GM21786 (cell line): ENCODE data around the gene MAMDC4.

Experiments used
- ATAC-seq: cut with Tn5 transposase; IDR thresholded peaks from one replicate; pipeline ENCODE4 v1.9.1; 2021; ENCODE audit not compliant: unreplicated experiment

The MAMDC4 gene

GRCh38 chr9:136849038-136849959 lies 2.8 kb upstream of the MAMDC4 start, which contains the start of gene PHPT1:
TSS of gene PHPT1 (plus strand) at chr9:136849409. CDS start at chr9:136849431, 22 bp downstream.
- peak; percentile 80 for ATAC-seq

GRCh38 chr9:136849960-136850865 lies 1.9 kb upstream of the MAMDC4 start:
- no peak for ATAC-seq

DNA sequence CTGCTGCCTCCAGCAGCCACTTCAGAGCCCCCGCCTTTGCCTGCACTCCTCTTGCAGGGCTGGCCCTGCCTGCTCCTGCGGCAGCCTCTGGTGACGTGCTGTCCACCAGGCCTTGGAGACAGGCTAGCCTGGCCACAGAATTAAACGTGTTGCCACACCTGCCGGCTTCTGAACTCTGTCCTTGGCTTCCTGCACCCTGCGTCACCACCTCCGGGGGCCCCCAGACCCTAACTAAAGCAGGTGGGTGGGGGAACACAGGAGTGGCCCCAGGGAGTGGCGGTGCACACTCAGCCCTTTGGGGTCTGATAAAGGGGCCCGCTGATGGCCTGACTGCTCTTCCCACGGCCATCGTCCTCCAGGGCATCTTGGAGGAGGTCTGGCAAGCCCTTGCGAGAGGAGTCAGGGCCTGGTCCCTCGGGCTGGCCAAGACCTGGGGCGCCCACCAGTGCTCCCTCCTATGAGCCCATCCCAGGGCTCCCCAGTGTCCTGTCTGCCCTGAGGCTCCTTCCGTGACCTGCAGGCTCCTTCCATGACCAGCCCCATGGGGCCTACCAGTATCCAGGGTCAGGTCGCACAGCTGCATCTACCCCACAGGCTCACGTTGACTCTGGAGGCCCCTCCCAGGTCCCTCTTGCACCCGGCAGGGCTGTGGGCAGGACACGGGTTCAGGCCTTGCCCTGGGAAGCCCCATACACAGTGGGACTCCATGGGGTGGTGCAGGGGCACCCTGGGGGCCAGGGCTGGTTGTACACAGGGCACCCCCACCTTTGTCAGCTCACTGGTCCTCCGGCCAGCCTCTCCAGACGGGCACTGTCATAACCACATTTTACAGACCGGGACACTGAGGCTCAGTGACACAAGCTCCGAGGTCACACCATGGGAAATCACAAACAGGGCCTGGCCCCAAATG lies 1.0 kb upstream of the MAMDC4 start:
- no peak for ATAC-seq

- ATAC-seq = no peak
These were observed 784 bp downstream of the MAMDC4 start for GRCh38 chr9:136852664-136853595.

DNA sequence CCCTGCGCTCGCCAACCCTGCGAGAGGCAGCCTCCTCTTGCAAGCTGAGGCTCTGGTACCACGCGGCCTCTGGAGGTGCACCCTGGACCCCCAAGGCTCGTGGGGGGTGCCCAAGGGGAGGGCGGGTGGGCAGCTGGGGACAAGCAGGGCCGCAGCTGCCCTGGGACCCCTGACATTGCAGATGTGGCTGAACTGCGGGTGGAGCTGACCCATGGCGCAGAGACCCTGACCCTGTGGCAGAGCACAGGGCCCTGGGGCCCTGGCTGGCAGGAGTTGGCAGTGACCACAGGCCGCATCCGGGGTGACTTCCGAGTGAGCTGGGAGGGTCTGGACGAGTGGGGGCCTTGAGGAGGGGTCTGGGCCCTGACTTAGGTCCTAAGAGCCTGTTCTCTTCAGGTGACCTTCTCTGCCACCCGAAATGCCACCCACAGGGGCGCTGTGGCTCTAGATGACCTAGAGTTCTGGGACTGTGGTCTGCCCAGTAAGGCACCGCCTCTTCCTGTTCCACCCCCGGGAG lies 1.5 kb downstream of the MAMDC4 start:
- ATAC-seq = no peak

DNA sequence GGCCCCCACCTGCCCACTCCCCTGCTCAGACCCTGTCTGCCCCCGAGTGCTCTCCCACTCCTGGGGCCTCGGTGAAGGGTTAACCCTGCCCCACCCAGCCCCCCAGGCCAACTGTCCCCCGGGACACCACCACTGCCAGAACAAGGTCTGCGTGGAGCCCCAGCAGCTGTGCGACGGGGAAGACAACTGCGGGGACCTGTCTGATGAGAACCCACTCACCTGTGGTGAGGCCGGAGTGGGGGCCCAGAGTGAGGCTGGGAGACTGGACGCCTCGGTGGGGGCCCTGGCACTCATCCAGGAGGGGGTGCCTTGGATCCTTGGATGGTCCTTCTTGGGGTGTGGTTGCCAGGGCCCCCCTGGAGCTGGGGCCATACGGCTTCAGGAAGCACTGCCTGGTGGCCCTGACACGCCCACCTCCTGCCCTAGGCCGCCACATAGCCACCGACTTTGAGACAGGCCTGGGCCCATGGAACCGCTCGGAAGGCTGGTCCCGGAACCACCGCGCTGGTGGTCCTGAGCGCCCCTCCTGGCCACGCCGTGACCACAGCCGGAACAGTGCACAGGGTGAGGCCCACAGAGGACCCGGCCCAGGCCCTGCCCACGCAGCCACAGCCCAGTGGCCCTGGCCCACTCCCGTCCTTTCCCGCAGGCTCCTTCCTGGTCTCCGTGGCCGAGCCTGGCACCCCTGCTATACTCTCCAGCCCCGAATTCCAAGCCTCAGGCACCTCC lies 2.1 kb downstream of the MAMDC4 start:
- ATAC-seq = no peak

DNA sequence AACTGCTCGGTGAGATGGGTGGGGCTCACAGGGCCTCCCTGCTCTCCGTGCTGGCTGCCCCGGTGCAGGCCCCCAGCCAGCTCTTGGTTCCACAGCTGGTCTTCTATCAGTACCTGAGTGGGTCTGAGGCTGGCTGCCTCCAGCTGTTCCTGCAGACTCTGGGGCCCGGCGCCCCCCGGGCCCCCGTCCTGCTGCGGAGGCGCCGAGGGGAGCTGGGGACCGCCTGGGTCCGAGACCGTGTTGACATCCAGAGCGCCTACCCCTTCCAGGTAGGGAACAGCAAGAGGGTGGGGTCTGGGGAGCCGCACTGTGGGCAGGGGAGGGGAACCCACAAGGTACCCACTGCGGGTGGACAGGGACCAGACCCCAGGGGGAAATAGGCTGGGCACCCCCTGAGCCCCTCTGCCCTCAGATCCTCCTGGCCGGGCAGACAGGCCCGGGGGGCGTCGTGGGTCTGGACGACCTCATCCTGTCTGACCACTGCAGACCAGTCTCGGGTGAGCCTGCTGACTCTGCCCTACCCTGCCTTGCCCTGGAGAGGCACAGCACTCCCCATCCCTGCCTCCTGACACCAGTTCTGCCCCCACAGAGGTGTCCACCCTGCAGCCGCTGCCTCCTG lies 2.8 kb downstream of the MAMDC4 start:
- no peak for ATAC-seq

GRCh38 chr9:136855461-136856078 lies 3.4 kb downstream of the MAMDC4 start:
- ATAC-seq = no peak

DNA sequence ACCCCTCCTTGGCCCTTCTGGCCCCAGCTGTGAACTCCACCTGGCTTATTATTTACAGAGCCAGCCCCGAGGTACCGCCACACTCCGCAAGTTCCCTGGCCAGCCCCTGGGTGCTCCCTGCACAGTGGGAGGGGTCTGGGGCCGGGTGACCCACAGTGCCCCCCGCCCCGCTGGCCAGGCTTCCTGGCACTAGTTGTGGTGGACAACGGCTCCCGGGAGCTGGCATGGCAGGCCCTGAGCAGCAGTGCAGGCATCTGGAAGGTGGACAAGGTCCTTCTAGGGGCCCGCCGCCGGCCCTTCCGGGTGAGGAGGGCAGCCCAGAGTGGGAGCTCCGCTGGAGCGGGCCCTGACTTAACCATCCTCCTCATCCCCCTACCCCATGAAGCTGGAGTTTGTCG lies 3.9 kb downstream of the MAMDC4 start:
- ATAC-seq = no peak

DNA sequence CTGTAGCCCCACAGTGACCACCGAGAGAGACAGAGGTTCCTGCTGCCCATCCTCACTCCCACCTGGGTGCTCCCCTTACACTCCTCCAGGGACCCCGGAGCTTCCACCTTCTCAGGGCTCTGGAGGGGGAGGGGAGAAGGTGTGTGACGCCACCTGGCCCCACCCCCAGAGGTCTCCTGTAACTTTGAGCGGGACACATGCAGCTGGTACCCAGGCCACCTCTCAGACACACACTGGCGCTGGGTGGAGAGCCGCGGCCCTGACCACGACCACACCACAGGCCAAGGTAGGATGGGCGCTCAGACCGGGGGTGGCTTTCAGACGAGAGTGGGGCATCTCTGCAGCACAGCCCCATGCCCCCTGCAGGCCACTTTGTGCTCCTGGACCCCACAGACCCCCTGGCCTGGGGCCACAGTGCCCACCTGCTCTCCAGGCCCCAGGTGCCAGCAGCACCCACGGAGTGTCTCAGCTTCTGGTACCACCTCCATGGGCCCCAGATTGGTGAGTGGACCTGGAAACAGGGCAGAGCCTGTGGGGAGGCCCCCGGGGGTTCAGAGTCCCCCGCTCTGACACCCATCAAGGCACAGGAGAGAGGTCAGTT lies 4.5 kb downstream of the MAMDC4 start:
- ATAC-seq = no peak

DNA sequence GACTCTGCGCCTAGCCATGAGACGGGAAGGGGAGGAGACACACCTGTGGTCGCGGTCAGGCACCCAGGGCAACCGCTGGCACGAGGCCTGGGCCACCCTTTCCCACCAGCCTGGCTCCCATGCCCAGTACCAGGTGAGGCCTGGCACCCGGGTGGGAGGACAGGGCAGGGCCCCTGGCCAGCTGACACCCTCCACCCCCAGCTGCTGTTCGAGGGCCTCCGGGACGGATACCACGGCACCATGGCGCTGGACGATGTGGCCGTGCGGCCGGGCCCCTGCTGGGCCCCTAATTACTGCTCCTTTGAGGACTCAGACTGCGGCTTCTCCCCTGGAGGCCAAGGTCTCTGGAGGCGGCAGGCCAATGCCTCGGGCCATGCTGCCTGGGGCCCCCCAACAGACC lies 5.0 kb downstream of the MAMDC4 start:
- no peak for ATAC-seq

GRCh38 chr9:136857581-136858412 lies 5.7 kb downstream of the MAMDC4 start:
- ATAC-seq = no peak

DNA sequence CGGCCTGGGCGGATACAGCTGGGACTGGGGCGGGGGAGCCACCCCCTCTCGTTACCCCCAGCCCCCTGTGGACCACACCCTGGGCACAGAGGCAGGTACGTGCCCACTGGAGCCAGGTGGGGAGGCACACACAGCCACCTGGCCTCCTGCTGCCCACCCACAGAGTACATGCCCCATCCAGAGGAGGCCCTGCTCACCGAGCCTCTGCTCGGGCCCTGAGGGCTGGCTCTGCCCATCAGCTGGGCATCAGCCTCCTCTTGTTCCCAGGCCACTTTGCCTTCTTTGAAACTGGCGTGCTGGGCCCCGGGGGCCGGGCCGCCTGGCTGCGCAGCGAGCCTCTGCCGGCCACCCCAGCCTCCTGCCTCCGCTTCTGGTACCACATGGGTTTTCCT lies 6.3 kb downstream of the MAMDC4 start:
- ATAC-seq = no peak

DNA sequence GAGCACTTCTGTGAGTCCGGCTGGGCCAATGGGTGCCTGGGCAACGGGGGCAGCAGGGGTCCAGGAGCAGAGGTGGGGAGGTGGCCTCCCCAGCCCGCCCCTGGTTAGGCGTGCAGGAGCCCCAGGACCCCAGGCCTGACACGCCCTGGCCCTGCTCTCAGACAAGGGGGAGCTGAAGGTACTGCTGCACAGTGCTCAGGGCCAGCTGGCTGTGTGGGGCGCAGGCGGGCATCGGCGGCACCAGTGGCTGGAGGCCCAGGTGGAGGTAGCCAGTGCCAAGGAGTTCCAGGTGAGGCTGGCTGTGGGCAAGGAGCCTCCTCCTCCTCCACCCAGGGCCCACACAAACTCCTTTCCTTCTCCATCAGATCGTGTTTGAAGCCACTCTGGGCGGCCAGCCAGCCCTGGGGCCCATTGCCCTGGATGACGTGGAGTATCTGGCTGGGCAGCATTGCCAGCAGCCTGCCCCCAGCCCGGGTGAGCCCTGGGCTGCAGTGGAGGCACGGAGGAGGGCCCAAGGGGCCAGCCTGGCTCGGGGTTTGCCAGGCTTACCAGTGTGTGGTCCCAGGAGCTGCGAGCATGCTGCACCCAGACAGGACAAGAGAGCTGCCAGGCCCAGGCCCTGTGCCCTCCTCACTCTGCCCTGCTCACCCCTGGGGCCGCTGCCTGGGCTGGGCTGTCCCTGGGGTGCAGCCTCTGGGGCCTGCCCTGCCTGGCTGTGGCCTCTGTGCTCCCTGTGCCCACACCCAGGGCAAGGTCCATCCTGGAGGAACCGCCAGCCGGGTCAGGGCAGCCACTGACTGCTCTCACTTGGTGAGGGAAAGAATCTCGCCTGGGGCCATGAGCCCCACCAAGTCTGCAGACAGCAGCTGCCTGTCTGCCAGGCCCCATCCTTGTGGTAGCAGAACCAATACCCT lies 7.0 kb downstream of the MAMDC4 start:
- ATAC-seq = no peak

DNA sequence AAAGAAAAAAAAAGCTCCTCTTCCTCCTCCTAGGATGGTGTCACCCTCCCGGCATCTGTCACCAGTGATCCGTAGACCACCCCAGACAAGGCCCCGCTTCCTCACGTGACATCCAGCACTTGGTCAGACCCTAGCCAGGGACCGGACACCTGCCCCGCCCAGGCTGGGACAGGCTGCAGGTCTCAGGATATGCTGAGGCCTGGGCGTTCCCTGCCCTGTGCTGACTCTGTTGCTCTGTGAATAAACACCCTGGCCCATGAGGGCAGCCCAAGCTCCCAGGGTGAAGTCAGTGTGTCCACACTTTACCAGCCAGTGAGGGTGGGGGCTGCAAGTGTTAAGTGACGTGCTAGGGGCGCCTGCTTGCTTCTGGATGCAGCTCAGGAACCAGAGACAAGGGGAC lies 8.4 kb downstream of the MAMDC4 start:
- no peak for ATAC-seq
